Skeletal muscle tissue (tissue), 5 donors: ENCODE measurements around the gene MYH7. TPM values are rescaled to one million over a fixed set of nuclear protein-coding genes. Genes with fewer than 3 reads are reported as not detected.

Experiments used
- H3K27ac ChIP-seq: one replicate; pipeline ENCODE4 v1.7.0; 2013; ENCODE audit warnings: mild to moderate bottlenecking, low read depth, low read length, inconsistent platforms
- H3K27me3 ChIP-seq, 3 donors: one replicate each; pipeline ENCODE4 v1.7.0; 2013; ENCODE audit warnings: low read length in 3 of 3; ENCODE audit not compliant: control insufficient read depth in 3 of 3, insufficient read depth in 3 of 3
- H3K36me3 ChIP-seq, 3 donors: one replicate each; pipeline ENCODE4 v1.7.0; 2013; ENCODE audit warnings: low read length in 3 of 3; ENCODE audit not compliant: control insufficient read depth in 3 of 3, insufficient read depth in 3 of 3
- H3K4me1 ChIP-seq, 3 donors: one replicate each; pipeline ENCODE4 v1.7.0; 2013; ENCODE audit warnings: low read length in 3 of 3, mild to moderate bottlenecking in 3 of 3; ENCODE audit not compliant: control insufficient read depth in 3 of 3, insufficient read depth in 3 of 3
- H3K4me3 ChIP-seq, 3 donors: one replicate each; pipeline ENCODE4 v1.7.0; 2013; ENCODE audit warnings: low read length in 3 of 3
- H3K9ac ChIP-seq, 3 donors: one replicate each; pipeline ENCODE4 v1.7.0; 2013; ENCODE audit warnings: low read length in 3 of 3, mild to moderate bottlenecking in 3 of 3, moderate library complexity in 2 of 3, low read depth in 1 of 3
- H3K9me3 ChIP-seq, 3 donors: one replicate each; pipeline ENCODE4 v1.7.0; 2013; ENCODE audit warnings: low read length in 3 of 3; ENCODE audit not compliant: control insufficient read depth in 3 of 3
- small RNA-seq: library from RNA; depleted of rRNA; stranded (forward); fragments of <200 nt; gene quantifications from one replicate; pipeline ENCODE3, GENCODE V24; 2014
- total RNA-seq: library from RNA; depleted of rRNA; stranded (reverse); fragments of >200 nt; gene quantifications from one replicate; pipeline ENCODE4 v1.2.3, GENCODE V29; 2014
- donor health status: Osteomylitis.

Gene MYH7
- total RNA-seq, 1 donor from 2014 or later: 426 TPM

GRCh38 chr14:23366426-23366921, 69.0 kb downstream of the MYH7 start:
- Histone ChIP-seq H3K27ac (peak overlapping the region; percentile 80), H3K27me3 (peaks cover 7 to 31% (median 26%) of the 10 kb centered on the region in 3 donors), H3K9me3 (no peaks in the 10 kb centered on the region), H3K4me3 (peak overlapping the region in 1 of 3 donors; percentile 13), H3K36me3 (no peaks in the 10 kb centered on the region), H3K9ac (peak overlapping the region; percentile 32 to 69 (median 51)), H3K4me1 (peaks cover 0 to 16% (median 5%) of the 10 kb centered on the region in 3 donors)

GRCh38 chr14:23365732-23366425, 69.6 kb downstream of the MYH7 start:
- Histone ChIP-seq H3K4me1 (peaks cover 0 to 16% (median 5%) of the 10 kb centered on the region in 3 donors), H3K27ac (peak overlapping the region; percentile 80), H3K4me3 (peak overlapping the region; percentile 54 to 64 (median 59)), H3K9me3 (no peaks in the 10 kb centered on the region), H3K27me3 (peaks cover 7 to 27% (median 26%) of the 10 kb centered on the region in 3 donors), H3K9ac (peak overlapping the region; percentile 53 to 77 (median 65)), H3K36me3 (no peaks in the 10 kb centered on the region)

DNA sequence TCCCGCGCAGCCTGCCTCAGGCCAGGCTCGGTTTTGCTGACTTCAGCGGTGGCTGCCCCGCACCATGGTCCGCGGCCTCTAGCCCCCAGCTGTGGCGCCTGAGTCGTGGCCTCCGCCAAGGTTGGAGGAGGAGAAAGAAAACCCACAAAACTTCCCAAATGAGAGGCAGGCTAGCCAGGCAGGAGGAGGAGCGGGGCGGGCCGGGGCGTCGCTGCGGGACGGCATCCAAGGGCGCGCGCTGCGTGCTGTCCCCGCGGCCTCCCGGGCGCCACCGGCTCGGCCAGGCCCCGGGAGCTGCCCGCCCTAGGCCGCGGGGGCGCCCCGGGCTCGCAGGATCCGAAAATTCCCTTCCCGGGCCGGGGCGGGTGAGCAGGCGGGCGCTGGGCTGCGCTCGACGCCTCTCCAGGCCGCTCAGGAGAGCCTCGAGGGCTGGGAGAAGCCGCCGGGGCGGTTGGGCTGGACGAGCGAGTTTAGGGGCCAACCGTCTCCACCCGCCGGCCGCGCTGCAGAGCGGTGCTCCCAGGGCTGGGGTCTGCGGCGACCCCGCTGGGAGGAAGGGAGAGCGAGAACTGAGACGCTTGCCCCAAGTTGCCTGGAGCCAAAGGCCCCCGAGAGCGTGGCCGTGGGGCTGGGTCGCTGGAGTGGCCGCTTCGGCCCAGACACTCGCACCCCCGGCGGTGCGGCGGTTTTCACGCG, 70.3 kb downstream of the MYH7 start, which contains the start of gene EFS:
Gene EFS, minus strand, starts transcription at position 137 of the 696 bp plus-strand sequence. CDS start 147 bp downstream, outside the sequence.
- peak within 1 kb of the TSS; percentile 65 to 83 (median 77) for H3K9ac ChIP-seq
- no peaks in the 10 kb centered on the region for H3K9me3 ChIP-seq
- peak within 1 kb of the TSS; percentile 65 to 71 (median 70) for H3K4me3 ChIP-seq
- H3K27me3 ChIP-seq: peaks cover 7 to 26% (median 25%) of the 10 kb centered on the region in 3 donors
- peaks cover 0 to 16% (median 5%) of the 10 kb centered on the region in 3 donors for H3K4me1 ChIP-seq
- no peaks in the 10 kb centered on the region for H3K36me3 ChIP-seq
- H3K27ac ChIP-seq: peak within 1 kb of the TSS; percentile 80

DNA sequence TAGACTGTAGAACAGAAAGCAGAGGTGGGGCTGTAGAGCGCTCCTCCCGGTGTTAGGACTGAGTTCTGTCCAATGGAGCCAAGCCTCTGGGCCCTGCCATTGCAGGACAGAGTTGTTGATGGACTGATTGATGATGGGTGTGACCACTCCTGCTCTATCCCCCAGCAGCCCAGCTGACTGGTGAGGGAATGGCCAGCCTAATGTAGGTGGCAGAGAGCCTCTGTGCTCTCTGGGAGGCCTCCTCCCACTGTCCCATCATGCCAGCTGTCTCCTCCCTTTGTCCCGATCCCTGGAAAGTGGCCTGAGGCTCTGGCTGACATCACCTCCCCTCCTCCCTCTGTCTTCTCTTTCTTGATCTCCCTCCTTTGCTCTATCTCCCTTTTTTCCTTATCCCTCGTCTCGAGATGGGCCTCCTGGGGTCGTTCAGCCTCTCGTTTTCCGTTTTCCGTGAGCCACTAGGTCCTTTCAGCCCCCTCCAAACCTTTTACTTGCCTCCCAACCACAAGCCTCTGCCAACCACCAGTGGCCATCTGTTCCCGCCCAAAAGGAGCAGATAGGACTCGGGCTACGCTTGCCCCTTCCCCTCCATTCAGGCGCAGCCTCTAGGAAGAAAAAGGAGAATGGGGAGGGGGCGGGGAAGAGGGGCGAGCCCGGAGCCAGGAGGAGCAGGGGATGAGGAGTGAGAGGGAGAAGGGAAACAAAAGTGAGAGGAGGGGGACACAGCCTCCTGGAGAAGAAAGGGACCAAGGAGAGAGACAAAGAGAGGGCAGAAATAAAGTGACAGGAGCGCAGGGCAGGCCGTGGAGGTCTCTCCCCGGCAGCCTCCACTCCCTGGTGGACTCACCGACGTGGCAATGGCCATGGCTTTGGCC, 71.1 kb downstream of the MYH7 start:
- Histone ChIP-seq H3K36me3 (no peaks in the 10 kb centered on the region), H3K27ac (peak overlapping the region; percentile 80), H3K4me1 (peaks cover 0 to 16% (median 5%) of the 10 kb centered on the region in 3 donors), H3K4me3 (peak overlapping the region; percentile 65 to 71 (median 70)), H3K9me3 (no peaks in the 10 kb centered on the region), H3K27me3 (peaks cover 7 to 25% (median 24%) of the 10 kb centered on the region in 3 donors), H3K9ac (peak overlapping the region; percentile 65 to 83 (median 77))

Small RNAs within 50 kb of the gene (small RNA-seq; reads per million reads assigned to genes)
- gene MIR208A (0.37 reads per million, percentile 46 among the genes with 10 or more reads in this experiment), gene MIR208B (107 reads per million, percentile 96 among the genes with 10 or more reads in this experiment)

Other genes starting within 250 kb of the MYH7 start
- gene RNF212B, start 197.7 kb downstream of the MYH7 start, total RNA-seq: not detected
- 5.7 TPM for gene HOMEZ, start 149.5 kb downstream of the MYH7 start, total RNA-seq
- gene PPP1R3E, start 132.8 kb downstream of the MYH7 start, total RNA-seq: 2.6 TPM
- 11.0 TPM for gene BCL2L2, start 128.8 kb downstream of the MYH7 start, total RNA-seq
- 40.7 TPM for gene PABPN1, start 114.2 kb downstream of the MYH7 start, total RNA-seq
- gene SLC22A17, start 82.8 kb downstream of the MYH7 start, total RNA-seq: 12.5 TPM
- 17.2 TPM for gene EFS, start 70.5 kb downstream of the MYH7 start, total RNA-seq
- gene IL25, start 62.9 kb downstream of the MYH7 start, total RNA-seq: not detected
- 2.1 TPM for gene CMTM5, start 58.6 kb downstream of the MYH7 start, total RNA-seq
- gene MYH6, start 27.4 kb downstream of the MYH7 start, total RNA-seq: 2.1 TPM
- gene NGDN, start 34.0 kb upstream of the MYH7 start, total RNA-seq: 32.4 TPM
- not detected for gene ZFHX2, start 116.1 kb upstream of the MYH7 start, total RNA-seq
- gene THTPA, start 120.6 kb upstream of the MYH7 start, total RNA-seq: 7.8 TPM
- gene AP1G2, start 132.1 kb upstream of the MYH7 start, total RNA-seq: 8.4 TPM
- 1.0 TPM for gene JPH4, start 143.1 kb upstream of the MYH7 start, total RNA-seq
- gene DHRS2, start 200.7 kb upstream of the MYH7 start, total RNA-seq: not detected